ENCODE results near the gene CSF2.

Gene CSF2

GRCh38 chr5:132076202-132076830 is 2.7 kb downstream of the CSF2 start:
- DNase-seq: no peak
- no CpG with 5 or more reads among the region's 11 CpGs for WGBS (ENCODE audit: extremely low coverage, insufficient coverage, low lambda C conversion rate)
- H3K79me2 ChIP-seq (ENCODE audit: control insufficient read depth, insufficient read depth, low read length): no peaks in the 10 kb centered on the region

GRCh38 chr5:132076983-132077382 is 3.4 kb downstream of the CSF2 start:
- no peaks in the 10 kb centered on the region for H3K27me3 ChIP-seq (ENCODE audit: insufficient read depth, low read length, poor library complexity)
- no peak overlapping the region for H2BK15ac ChIP-seq (replicated peaks; ENCODE audit: low read depth)
- no peak overlapping the region for H3K27ac ChIP-seq (ENCODE audit: low read depth, low read length)
- no CpG with 5 or more reads among the region's 8 CpGs for WGBS (ENCODE audit: extremely low coverage, insufficient coverage, low lambda C conversion rate)
- H3K36me3 ChIP-seq (ENCODE audit: control insufficient read depth, insufficient read depth, low read length): no peaks in the 10 kb centered on the region
- no peak overlapping the region for H3K4me2 ChIP-seq (ENCODE audit: low read length)
- H3K79me2 ChIP-seq (ENCODE audit: control insufficient read depth, insufficient read depth, low read length): no peaks in the 10 kb centered on the region
- no peak overlapping the region for H3K4ac ChIP-seq (ENCODE audit: low read depth, low read length)
- H3K79me1 ChIP-seq (ENCODE audit: low read length): no peaks in the 10 kb centered on the region
- no peak overlapping the region for H2BK120ac ChIP-seq (ENCODE audit: low read depth, low read length)
- no peak overlapping the region for H3K4me3 ChIP-seq (ENCODE audit: low read length)
- no peak overlapping the region for H2BK5ac ChIP-seq (ENCODE audit: low read length)
- H3K56ac ChIP-seq (ENCODE audit: low read length): no peak overlapping the region
- no peak overlapping the region for H3K9ac ChIP-seq (ENCODE audit: low read length)
- no peaks in the 10 kb centered on the region for H3K4me1 ChIP-seq (ENCODE audit: control insufficient read depth, low read depth, low read length)
- no peak for DNase-seq
- H3K23ac ChIP-seq (ENCODE audit: low read length): no peak overlapping the region
- no peak overlapping the region for H3K18ac ChIP-seq (ENCODE audit: low read length)
- no peak overlapping the region for H4K5ac ChIP-seq (ENCODE audit: low read length)
- H2AK5ac ChIP-seq (ENCODE audit: low read length): no peak overlapping the region
- no peak overlapping the region for H4K8ac ChIP-seq (ENCODE audit: low read depth, low read length)

More at GRCh38 chr5:132076202-132076830, 2.7 kb downstream of the CSF2 start:
- Histone ChIP-seq H3K18ac (ENCODE audit: low read length) (no peak overlapping the region), H3K27ac (ENCODE audit: low read depth, low read length) (no peak overlapping the region), H3K4me3 (ENCODE audit: low read length) (no peak overlapping the region), H4K8ac (ENCODE audit: low read depth, low read length) (no peak overlapping the region), H3K56ac (ENCODE audit: low read length) (no peak overlapping the region), H3K9ac (ENCODE audit: low read length) (no peak overlapping the region), H3K36me3 (ENCODE audit: control insufficient read depth, insufficient read depth, low read length) (no peaks in the 10 kb centered on the region), H4K5ac (ENCODE audit: low read length) (no peak overlapping the region), H2BK5ac (ENCODE audit: low read length) (no peak overlapping the region), H3K4me2 (ENCODE audit: low read length) (no peak overlapping the region), H2BK120ac (ENCODE audit: low read depth, low read length) (no peak overlapping the region), H3K79me1 (ENCODE audit: low read length) (no peaks in the 10 kb centered on the region), H3K27me3 (ENCODE audit: insufficient read depth, low read length, poor library complexity) (no peaks in the 10 kb centered on the region), H3K4ac (ENCODE audit: low read depth, low read length) (no peak overlapping the region), H3K23ac (ENCODE audit: low read length) (no peak overlapping the region), H2AK5ac (ENCODE audit: low read length) (no peak overlapping the region), H2BK15ac (replicated peaks; ENCODE audit: low read depth) (no peak overlapping the region), H3K4me1 (ENCODE audit: control insufficient read depth, low read depth, low read length) (no peaks in the 10 kb centered on the region)

- no peak for DNase-seq
- Histone ChIP-seq H2BK120ac (ENCODE audit: low read depth, low read length) (no peak overlapping the region), H3K9ac (ENCODE audit: low read length) (no peak overlapping the region), H3K56ac (ENCODE audit: low read length) (no peak overlapping the region), H3K4me3 (ENCODE audit: low read length) (no peak overlapping the region), H3K79me1 (ENCODE audit: low read length) (no peaks in the 10 kb centered on the region), H2BK5ac (ENCODE audit: low read length) (no peak overlapping the region), H2AK5ac (ENCODE audit: low read length) (no peak overlapping the region), H3K27ac (ENCODE audit: low read depth, low read length) (no peak overlapping the region), H3K23ac (ENCODE audit: low read length) (no peak overlapping the region), H3K36me3 (ENCODE audit: control insufficient read depth, insufficient read depth, low read length) (no peaks in the 10 kb centered on the region), H3K27me3 (ENCODE audit: insufficient read depth, low read length, poor library complexity) (no peaks in the 10 kb centered on the region), H4K8ac (ENCODE audit: low read depth, low read length) (no peak overlapping the region), H3K4me1 (ENCODE audit: control insufficient read depth, low read depth, low read length) (no peaks in the 10 kb centered on the region), H3K4ac (ENCODE audit: low read depth, low read length) (no peak overlapping the region), H2BK15ac (replicated peaks; ENCODE audit: low read depth) (no peak overlapping the region), H4K5ac (ENCODE audit: low read length) (no peak overlapping the region), H3K79me2 (ENCODE audit: control insufficient read depth, insufficient read depth, low read length) (no peaks in the 10 kb centered on the region), H3K18ac (ENCODE audit: low read length) (no peak overlapping the region), H3K4me2 (ENCODE audit: low read length) (no peak overlapping the region)
- no CpG with 5 or more reads among the region's 4 CpGs for WGBS (ENCODE audit: extremely low coverage, insufficient coverage, low lambda C conversion rate)
Measured at GRCh38 chr5:132079081-132079480, 5.5 kb downstream of the CSF2 start.

- Histone ChIP-seq H4K8ac (ENCODE audit: low read depth, low read length) (no peak overlapping the region), H2BK15ac (replicated peaks; ENCODE audit: low read depth) (no peak overlapping the region), H2BK5ac (ENCODE audit: low read length) (no peak overlapping the region), H3K27ac (ENCODE audit: low read depth, low read length) (no peak overlapping the region), H4K5ac (ENCODE audit: low read length) (no peak overlapping the region), H3K36me3 (ENCODE audit: control insufficient read depth, insufficient read depth, low read length) (no peaks in the 10 kb centered on the region), H3K27me3 (ENCODE audit: insufficient read depth, low read length, poor library complexity) (no peaks in the 10 kb centered on the region), H3K18ac (ENCODE audit: low read length) (no peak overlapping the region), H3K4me3 (ENCODE audit: low read length) (no peak overlapping the region), H3K23ac (ENCODE audit: low read length) (no peak overlapping the region), H2AK5ac (ENCODE audit: low read length) (no peak overlapping the region), H3K79me2 (ENCODE audit: control insufficient read depth, insufficient read depth, low read length) (no peaks in the 10 kb centered on the region), H3K9ac (ENCODE audit: low read length) (no peak overlapping the region), H3K4me2 (ENCODE audit: low read length) (no peak overlapping the region), H3K56ac (ENCODE audit: low read length) (no peak overlapping the region), H2BK120ac (ENCODE audit: low read depth, low read length) (no peak overlapping the region), H3K79me1 (ENCODE audit: low read length) (no peaks in the 10 kb centered on the region), H3K4ac (ENCODE audit: low read depth, low read length) (no peak overlapping the region), H3K4me1 (ENCODE audit: control insufficient read depth, low read depth, low read length) (no peaks in the 10 kb centered on the region)
- no CpG with 5 or more reads among the region's 3 CpGs for WGBS (ENCODE audit: extremely low coverage, insufficient coverage, low lambda C conversion rate)
- no peak for DNase-seq
Measured at GRCh38 chr5:132079619-132080018, 6.0 kb downstream of the CSF2 start.

- Histone ChIP-seq H2AK5ac (ENCODE audit: low read length) (no peak overlapping the region), H2BK5ac (ENCODE audit: low read length) (no peak overlapping the region), H3K79me2 (ENCODE audit: control insufficient read depth, insufficient read depth, low read length) (no peaks in the 10 kb centered on the region), H3K79me1 (ENCODE audit: low read length) (no peaks in the 10 kb centered on the region), H3K4me2 (ENCODE audit: low read length) (no peak overlapping the region), H3K56ac (ENCODE audit: low read length) (no peak overlapping the region), H3K27me3 (ENCODE audit: insufficient read depth, low read length, poor library complexity) (no peaks in the 10 kb centered on the region), H3K4ac (ENCODE audit: low read depth, low read length) (no peak overlapping the region), H3K4me1 (ENCODE audit: control insufficient read depth, low read depth, low read length) (no peaks in the 10 kb centered on the region), H3K4me3 (ENCODE audit: low read length) (no peak overlapping the region), H2BK15ac (replicated peaks; ENCODE audit: low read depth) (no peak overlapping the region), H3K23ac (ENCODE audit: low read length) (no peak overlapping the region), H3K18ac (ENCODE audit: low read length) (no peak overlapping the region), H3K9ac (ENCODE audit: low read length) (no peak overlapping the region), H2BK120ac (ENCODE audit: low read depth, low read length) (no peak overlapping the region), H3K36me3 (ENCODE audit: control insufficient read depth, insufficient read depth, low read length) (no peaks in the 10 kb centered on the region), H4K5ac (ENCODE audit: low read length) (no peak overlapping the region), H4K8ac (ENCODE audit: low read depth, low read length) (no peak overlapping the region), H3K27ac (ENCODE audit: low read depth, low read length) (no peak overlapping the region)
- no peak for DNase-seq
- no CpG with 5 or more reads among the region's 3 CpGs for WGBS (ENCODE audit: extremely low coverage, insufficient coverage, low lambda C conversion rate)
Measured at GRCh38 chr5:132080595-132080994, 7.0 kb downstream of the CSF2 start.

GRCh38 chr5:132081458-132081857 is 7.9 kb downstream of the CSF2 start:
- H2BK120ac ChIP-seq (ENCODE audit: low read depth, low read length): no peak overlapping the region
- H4K5ac ChIP-seq (ENCODE audit: low read length): no peak overlapping the region
- no peak overlapping the region for H2BK15ac ChIP-seq (replicated peaks; ENCODE audit: low read depth)
- no peak overlapping the region for H3K27ac ChIP-seq (ENCODE audit: low read depth, low read length)
- no peak overlapping the region for H3K23ac ChIP-seq (ENCODE audit: low read length)
- no peaks in the 10 kb centered on the region for H3K36me3 ChIP-seq (ENCODE audit: control insufficient read depth, insufficient read depth, low read length)
- no peaks in the 10 kb centered on the region for H3K4me1 ChIP-seq (ENCODE audit: control insufficient read depth, low read depth, low read length)
- DNase-seq: no peak
- no peak overlapping the region for H2AK5ac ChIP-seq (ENCODE audit: low read length)
- H2BK5ac ChIP-seq (ENCODE audit: low read length): no peak overlapping the region
- H3K79me1 ChIP-seq (ENCODE audit: low read length): no peaks in the 10 kb centered on the region
- H3K4me2 ChIP-seq (ENCODE audit: low read length): no peak overlapping the region
- no peak overlapping the region for H3K18ac ChIP-seq (ENCODE audit: low read length)
- H3K27me3 ChIP-seq (ENCODE audit: insufficient read depth, low read length, poor library complexity): no peaks in the 10 kb centered on the region
- no peak overlapping the region for H4K8ac ChIP-seq (ENCODE audit: low read depth, low read length)
- no peaks in the 10 kb centered on the region for H3K79me2 ChIP-seq (ENCODE audit: control insufficient read depth, insufficient read depth, low read length)
- no peak overlapping the region for H3K56ac ChIP-seq (ENCODE audit: low read length)
- H3K4me3 ChIP-seq (ENCODE audit: low read length): no peak overlapping the region
- no peak overlapping the region for H3K4ac ChIP-seq (ENCODE audit: low read depth, low read length)
- H3K9ac ChIP-seq (ENCODE audit: low read length): no peak overlapping the region
- WGBS (ENCODE audit: extremely low coverage, insufficient coverage, low lambda C conversion rate): no CpG with 5 or more reads among the region's 3 CpGs

All from mesendoderm (in vitro differentiated cells).